ENCODE results near the gene CSNK2A3. TPM values are rescaled to one million over a fixed set of nuclear protein-coding genes. Genes with fewer than 3 reads are reported as not detected.

CSNK2A3 gene
- total RNA-seq, 3 donors from 2014 or later, result 1.0 to 2.6 (median 1.3) TPM

GRCh38 chr11:11344045-11344444 lies 9.0 kb downstream of the CSNK2A3 start:
- Histone ChIP-seq H3K36me3 (no peaks in the 10 kb centered on the region), H3K4me1 (no peaks in the 10 kb centered on the region), H3K4me3 (no peak overlapping the region), H3K27ac (no peak overlapping the region), H3K27me3 (no peaks in the 10 kb centered on the region), H3K9me3 (no peaks in the 10 kb centered on the region)
- TF ChIP-seq CTCF (IDR thresholded peaks at IDR 0.05) (no peak), POLR2A (IDR thresholded peaks at IDR 0.05) (no peak), POLR2AphosphoS5 (IDR thresholded peaks at IDR 0.05) (no peak)
- no peak for DNase-seq (ENCODE audit: low spot score in 2 of 2)
- intact Hi-C loops (cut with DNase I; ENCODE audit: low total_unique reads), result no loop called here

- H3K36me3 ChIP-seq, result no peaks in the 10 kb centered on the region
- intact Hi-C loops (cut with DNase I; ENCODE audit: low total_unique reads), result no loop called here
- TF ChIP-seq CTCF (IDR thresholded peaks at IDR 0.05) (no peak), POLR2AphosphoS5 (IDR thresholded peaks at IDR 0.05) (no peak), POLR2A (IDR thresholded peaks at IDR 0.05) (no peak)
Observed at GRCh38 chr11:11338304-11338703, 14.7 kb downstream of the CSNK2A3 start.

GRCh38 chr11:11336664-11337063 lies 16.4 kb downstream of the CSNK2A3 start:
- TF ChIP-seq POLR2A (IDR thresholded peaks at IDR 0.05), result no peak
- no peak for TF ChIP-seq POLR2AphosphoS5 (IDR thresholded peaks at IDR 0.05)
- TF ChIP-seq CTCF (IDR thresholded peaks at IDR 0.05), result no peak
- no peak overlapping the region for H3K27ac ChIP-seq
- intact Hi-C loops (cut with DNase I; ENCODE audit: low total_unique reads), result no loop called here
- no peaks in the 10 kb centered on the region for H3K36me3 ChIP-seq
- H3K27me3 ChIP-seq, result no peaks in the 10 kb centered on the region
- no peak overlapping the region for H3K4me3 ChIP-seq
- no peaks in the 10 kb centered on the region for H3K9me3 ChIP-seq
- H3K4me1 ChIP-seq, result no peaks in the 10 kb centered on the region
- no peak for DNase-seq (ENCODE audit: low spot score in 2 of 2)

More at GRCh38 chr11:11338304-11338703, 14.7 kb downstream of the CSNK2A3 start:
- Histone ChIP-seq H3K27ac (no peak overlapping the region), H3K4me3 (no peak overlapping the region), H3K9me3 (no peaks in the 10 kb centered on the region), H3K27me3 (no peaks in the 10 kb centered on the region), H3K4me1 (no peaks in the 10 kb centered on the region)
- no peak for DNase-seq (ENCODE audit: low spot score in 2 of 2)

- intact Hi-C loops (cut with DNase I; ENCODE audit: low total_unique reads), result no loop called here
- Histone ChIP-seq H3K4me3 (no peak overlapping the region), H3K36me3 (no peaks in the 10 kb centered on the region), H3K4me1 (no peaks in the 10 kb centered on the region), H3K27me3 (no peaks in the 10 kb centered on the region), H3K27ac (no peak overlapping the region), H3K9me3 (no peaks in the 10 kb centered on the region)
- TF ChIP-seq POLR2AphosphoS5 (IDR thresholded peaks at IDR 0.05), result no peak
- no peak for DNase-seq (ENCODE audit: low spot score in 2 of 2)
Observed at GRCh38 chr11:11335043-11335442, 18.0 kb downstream of the CSNK2A3 start.

GRCh38 chr11:11334607-11335006 lies 18.4 kb downstream of the CSNK2A3 start:
- no peak for TF ChIP-seq CTCF (IDR thresholded peaks at IDR 0.05)
- TF ChIP-seq POLR2AphosphoS5 (IDR thresholded peaks at IDR 0.05), result no peak
- no peak for TF ChIP-seq POLR2A (IDR thresholded peaks at IDR 0.05)
- H3K27me3 ChIP-seq, result no peaks in the 10 kb centered on the region
- DNase-seq (ENCODE audit: low spot score in 2 of 2), result no peak
- intact Hi-C loops (cut with DNase I; ENCODE audit: low total_unique reads), result no loop called here
- no peaks in the 10 kb centered on the region for H3K36me3 ChIP-seq
- H3K4me3 ChIP-seq, result no peak overlapping the region
- H3K9me3 ChIP-seq, result no peaks in the 10 kb centered on the region
- no peaks in the 10 kb centered on the region for H3K4me1 ChIP-seq
- H3K27ac ChIP-seq, result no peak overlapping the region

- no peaks in the 10 kb centered on the region for H3K4me1 ChIP-seq
- no peaks in the 10 kb centered on the region for H3K36me3 ChIP-seq
- H3K27me3 ChIP-seq, result no peaks in the 10 kb centered on the region
- TF ChIP-seq POLR2A (IDR thresholded peaks at IDR 0.05) (no peak), POLR2AphosphoS5 (IDR thresholded peaks at IDR 0.05) (no peak), CTCF (IDR thresholded peaks at IDR 0.05) (no peak)
- H3K27ac ChIP-seq, result no peak overlapping the region
- intact Hi-C loops (cut with DNase I; ENCODE audit: low total_unique reads), result no loop called here
- H3K4me3 ChIP-seq, result no peak overlapping the region
- H3K9me3 ChIP-seq, result no peaks in the 10 kb centered on the region
- no peak for DNase-seq (ENCODE audit: low spot score in 2 of 2)
Observed at GRCh38 chr11:11332141-11332710, 20.8 kb downstream of the CSNK2A3 start.

All from breast epithelium (tissue), 4 donors.